IMR-90 (cell line): ENCODE measurements around the gene ZCCHC24. TPM values are rescaled to one million over a fixed set of nuclear protein-coding genes. Genes with fewer than 3 reads are reported as not detected.

Source experiments
- ATAC-seq: fragments of 200-7000 bp; cut with Tn5 transposase; 2 replicates; pipeline ENCODE4 v1.9.1; 2020; ENCODE audit warnings: low read depth, mild to moderate bottlenecking, moderate library complexity
- BruUV-seq: library from RNA; stranded (reverse); fragments of 400-500 nt; replicated peaks from 2 replicates; lab custom pipeline; 2021; lab: Mats Ljungman, UMichigan
- CTCF ChIA-PET: fragments of 300-600 bp; formaldehyde crosslinking; extraction: SDS; loops from one replicate; lab custom pipeline; 2021; ENCODE audit warnings: antibody characterized with exemption; lab: Yijun Ruan, JAX
- POLR2A ChIA-PET: fragments of 300-600 bp; sonication (Branson Sonifier 250); formaldehyde crosslinking; loops from one replicate; lab custom pipeline; 2022; ENCODE audit warnings: antibody characterized with exemption; ENCODE audit not compliant: unreplicated experiment; lab: Charles Lee
- DNase-seq: peaks from one replicate; pipeline ENCODE4 v3.0.0; 2013
- H2AFZ ChIP-seq: replicated peaks from 2 replicates; pipeline ENCODE3; 2013; ENCODE audit warnings: low read length, mild to moderate bottlenecking; ENCODE audit not compliant: poor library complexity
- H2AK5ac ChIP-seq: 2 replicates; pipeline ENCODE4 v1.6.1; 2013; ENCODE audit warnings: low read depth, low read length, inconsistent platforms
- H2AK9ac ChIP-seq: replicated peaks from 2 replicates; pipeline ENCODE3; 2013; ENCODE audit warnings: mild to moderate bottlenecking, low read depth, low read length, moderate library complexity; ENCODE audit not compliant: poor library complexity
- H2BK120ac ChIP-seq: 2 replicates; pipeline ENCODE4 v1.6.1; 2013; ENCODE audit warnings: low read depth, low read length, inconsistent platforms
- H2BK15ac ChIP-seq: 3 replicates; pipeline ENCODE4 v1.6.1; 2013; ENCODE audit warnings: low read depth, low read length, inconsistent platforms
- H2BK20ac ChIP-seq: 2 replicates; pipeline ENCODE4 v1.6.1; 2013; ENCODE audit warnings: low read depth, mild to moderate bottlenecking, inconsistent platforms, low read length, moderate library complexity
- H2BK5ac ChIP-seq: 2 replicates; pipeline ENCODE4 v1.6.1; 2013; ENCODE audit warnings: mild to moderate bottlenecking, low read depth, low read length, inconsistent platforms; ENCODE audit not compliant: poor library complexity, severe bottlenecking
- H3K14ac ChIP-seq: replicated peaks from 2 replicates; pipeline ENCODE4 v1.6.1; 2013; ENCODE audit warnings: low read depth, low read length, inconsistent platforms
- H3K18ac ChIP-seq: 2 replicates; pipeline ENCODE4 v1.6.1; 2013; ENCODE audit warnings: low read depth, low read length, control low read depth
- H3K23ac ChIP-seq: 2 replicates; pipeline ENCODE4 v1.6.1; 2013; ENCODE audit warnings: low read depth, low read length, inconsistent platforms
- H3K27ac ChIP-seq: 2 replicates; pipeline ENCODE4 v1.5.1; 2013; ENCODE audit warnings: mild to moderate bottlenecking, control low read depth, low read length; ENCODE audit not compliant: insufficient read depth
- H3K27me3 ChIP-seq: 2 replicates; pipeline ENCODE4 v1.6.1; 2013; ENCODE audit warnings: low read length; ENCODE audit not compliant: control insufficient read depth, insufficient read depth
- H3K36me3 ChIP-seq: 2 replicates; pipeline ENCODE4 v1.6.1; 2013; ENCODE audit warnings: low read length, mixed read lengths; ENCODE audit not compliant: control insufficient read depth, insufficient read depth
- H3K4ac ChIP-seq: 2 replicates; pipeline ENCODE4 v1.6.1; 2013; ENCODE audit warnings: low read depth, low read length, inconsistent platforms
- H3K4me1 ChIP-seq: 2 replicates; pipeline ENCODE4 v1.6.1; 2013; ENCODE audit warnings: low read length, mixed read lengths; ENCODE audit not compliant: control insufficient read depth, insufficient read depth
- H3K4me2 ChIP-seq: 2 replicates; pipeline ENCODE4 v1.6.1; 2013; ENCODE audit warnings: low read depth, mild to moderate bottlenecking, control low read depth, low read length, moderate library complexity
- H3K4me3 ChIP-seq: 2 replicates; pipeline ENCODE4 v1.5.1; 2013; ENCODE audit warnings: low read depth, mild to moderate bottlenecking, control low read depth, low read length, moderate library complexity; ENCODE audit not compliant: insufficient read depth
- H3K56ac ChIP-seq: 2 replicates; pipeline ENCODE4 v1.6.1; 2013; ENCODE audit warnings: low read length, inconsistent platforms; ENCODE audit not compliant: insufficient read depth; ENCODE audit errors: extremely low read depth
- H3K79me1 ChIP-seq, 2 experiments: 2 replicates each; pipeline ENCODE4 v1.6.1; 2013; ENCODE audit warnings: low read length in 2 of 2, inconsistent platforms in 1 of 2, low read depth in 1 of 2
- H3K9ac ChIP-seq: 2 replicates; pipeline ENCODE4 v1.6.1; 2013; ENCODE audit warnings: low read depth, low read length, control low read depth
- H3K9me1 ChIP-seq: 2 replicates; pipeline ENCODE4 v1.6.1; 2013; ENCODE audit warnings: low read length, inconsistent platforms; ENCODE audit not compliant: insufficient read depth
- H3K9me3 ChIP-seq: 2 replicates; pipeline ENCODE4 v1.6.1; 2013; ENCODE audit warnings: low read length; ENCODE audit not compliant: control insufficient read depth, insufficient read depth
- H4K20me1 ChIP-seq: 2 replicates; pipeline ENCODE4 v1.6.1; 2013; ENCODE audit warnings: low read length, inconsistent platforms; ENCODE audit not compliant: insufficient read depth
- H4K5ac ChIP-seq: 2 replicates; pipeline ENCODE4 v1.6.1; 2013; ENCODE audit warnings: mild to moderate bottlenecking, low read depth, low read length, control low read depth
- H4K8ac ChIP-seq, 2 experiments: 2 replicates each; pipeline ENCODE4 v1.6.1; 2013; ENCODE audit warnings: low read depth in 2 of 2, low read length in 2 of 2, control low read depth in 1 of 2, inconsistent platforms in 1 of 2
- H4K91ac ChIP-seq: 2 replicates; pipeline ENCODE4 v1.6.1; 2013; ENCODE audit warnings: low read depth, low read length, inconsistent platforms; ENCODE audit not compliant: insufficient read depth
- BHLHE40 ChIP-seq: fragments of 150-350 bp; IDR thresholded peaks from 2 replicates; pipeline ENCODE4 v1.6.1; 2016; ENCODE audit warnings: mild to moderate bottlenecking, low read depth, low read length
- CEBPB ChIP-seq: IDR thresholded peaks from 2 replicates; pipeline ENCODE4 v1.6.1; 2012; ENCODE audit warnings: low read depth, low read length, improper control_type of control experiment
- CHD1 ChIP-seq: IDR thresholded peaks from 2 replicates; pipeline ENCODE4 v1.6.1; 2012; ENCODE audit warnings: low read depth, low read length, improper control_type of control experiment
- MXI1 ChIP-seq: IDR thresholded peaks from 2 replicates; pipeline ENCODE4 v1.6.1; 2012; ENCODE audit warnings: low read depth, mild to moderate bottlenecking, low read length, moderate library complexity, borderline replicate concordance
- NFE2L2 ChIP-seq: fragments of 150-350 bp; IDR thresholded peaks from 2 replicates; pipeline ENCODE4 v1.6.1; 2016; ENCODE audit warnings: low read depth, mild to moderate bottlenecking, low read length
- RAD21 ChIP-seq: IDR thresholded peaks from 2 replicates; pipeline ENCODE4 v1.6.1; 2012; ENCODE audit warnings: low read length, improper control_type of control experiment
- WGBS, 2 experiments: methylation state at CpG; one replicate each; pipeline versions ENCODE4 v1.1.5 to v1.1.7; 2013; ENCODE audit warnings: missing lambda C conversion rate in 2 of 2; ENCODE audit not compliant: insufficient read length in 1 of 2; ENCODE audit errors: extremely low coverage in 2 of 2; 5-methylcytosine and 5-hydroxymethylcytosine counted together
- dilution Hi-C: fragments of 300-500 bp; cut with HindIII; formaldehyde crosslinking; loops from one replicate; pipeline ENCODE4 v1.14.3; 2018; ENCODE audit warnings: low sequenced_read_pairs; ENCODE audit not compliant: unreplicated experiment
- in situ Hi-C: fragments of 300-500 bp; cut with MboI; formaldehyde crosslinking; loops from 3 replicates; pipeline ENCODE4 v1.14.3; 2019; ENCODE audit warnings: low sequenced_read_pairs, inconsistent platforms, mixed read lengths
- intact Hi-C: fragments of 100-400 bp; cut with micrococcal nuclease; formaldehyde crosslinking; loops from 2 replicates; pipeline ENCODE4 v1.10.0; 2022
- polyA plus RNA-seq, 3 experiments: library from polyadenylated mRNA; depleted of rRNA; stranded (reverse); fragments of >200 nt; gene quantifications; 2 replicates each; pipeline ENCODE4 v1.2.3, GENCODE V29; 2012; ENCODE audit warnings: low replicate concordance in 1 of 3
- total RNA-seq: library from RNA; depleted of rRNA; stranded (reverse); fragments of >200 nt; gene quantifications from 2 replicates; pipeline ENCODE4 v1.2.3, GENCODE V29; 2012
- TF ChIP-seq, protein P1 (sequence below): conservative IDR thresholded peaks from 2 replicates; pipeline ENCODE4 v1.5.1; 2012; ENCODE audit warnings: mild to moderate bottlenecking, low read depth, low read length, improper control_type of control experiment

The ZCCHC24 gene
- total and polyA plus RNA-seq, 2 of the 4 experiments (the other 2 are of a cell fraction), result 15.1 to 25.9 TPM

DNA sequence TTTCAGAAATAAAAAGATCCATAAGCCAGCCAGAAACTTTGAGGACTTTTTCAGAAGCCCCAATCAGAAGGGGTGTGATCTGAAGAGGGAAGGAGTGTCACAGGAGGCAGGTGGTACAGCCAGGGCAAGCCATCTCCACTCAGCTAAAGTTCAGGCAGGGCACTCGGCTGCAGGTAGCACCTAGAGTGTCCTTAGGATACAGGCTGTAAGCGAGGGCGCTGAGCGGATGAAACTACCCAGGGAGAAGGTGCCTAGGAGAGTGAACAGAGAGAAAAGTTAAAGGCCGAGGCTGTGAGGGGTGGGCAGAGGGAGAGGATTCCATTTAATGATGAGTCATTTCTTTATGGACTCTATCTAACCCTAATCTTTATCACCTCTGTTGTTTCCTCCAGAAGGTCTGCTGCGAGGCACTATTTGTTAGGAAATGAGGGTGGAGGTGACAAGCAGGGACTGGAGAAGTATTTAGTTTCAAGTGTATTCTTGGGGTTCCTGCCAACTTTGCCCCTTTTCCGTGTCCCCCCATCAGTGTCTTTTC, 29.8 kb upstream of the ZCCHC24 start:
- Histone ChIP-seq H4K5ac (no peak overlapping the region), H2BK5ac (no peak overlapping the region), H3K27me3 (peaks cover 1% of the 10 kb centered on the region; the same call in 1 of the 2 replicates), H2AK9ac (peak overlapping the region; percentile 72), H3K14ac (no peak overlapping the region), H4K20me1 (no peaks in the 10 kb centered on the region), H3K56ac (no peak overlapping the region), H3K23ac (no peak overlapping the region), H3K4me3 (no peak overlapping the region), H3K9me3 (no peaks in the 10 kb centered on the region), H3K9ac (no peak overlapping the region), H3K36me3 (no peaks in the 10 kb centered on the region), H2AK5ac (no peak overlapping the region), H3K79me1 (no peaks in the 10 kb centered on the region), H3K27ac (no peak overlapping the region), H4K8ac (no peak overlapping the region), H3K4ac (no peak overlapping the region), H2AFZ (no peak overlapping the region), H2BK15ac (no peak overlapping the region), H4K91ac (no peak overlapping the region), H3K18ac (no peak overlapping the region), H3K9me1 (no peaks in the 10 kb centered on the region; the same call in 1 of the 2 replicates), H2BK20ac (no peak overlapping the region), H3K4me2 (no peak overlapping the region), H3K4me1 (no peaks in the 10 kb centered on the region), H2BK120ac (no peak overlapping the region)
- CTCF ChIA-PET, result interaction anchor here (1.1 to 2.6 kb wide), 2 partner anchors 7 to 13 kb away, joined by 5 to 11 read pairs; no protein-coding TSS in a partner anchor
- dilution Hi-C loops (no loop called here), intact Hi-C loops (no loop called here), in situ Hi-C loops (loop anchor here (25.0 kb wide), 1 partner anchor 88 kb away; no protein-coding TSS in a partner anchor)
- no TSS peak for BruUV-seq
- TF ChIP-seq MXI1, result no peak
- TF ChIP-seq RAD21, result no peak
- no peak for TF ChIP-seq CEBPB
- no peak for TF ChIP-seq CHD1
- TF ChIP-seq BHLHE40, result no peak
- TF ChIP-seq NFE2L2, result no peak
- TF ChIP-seq, protein P1, sequence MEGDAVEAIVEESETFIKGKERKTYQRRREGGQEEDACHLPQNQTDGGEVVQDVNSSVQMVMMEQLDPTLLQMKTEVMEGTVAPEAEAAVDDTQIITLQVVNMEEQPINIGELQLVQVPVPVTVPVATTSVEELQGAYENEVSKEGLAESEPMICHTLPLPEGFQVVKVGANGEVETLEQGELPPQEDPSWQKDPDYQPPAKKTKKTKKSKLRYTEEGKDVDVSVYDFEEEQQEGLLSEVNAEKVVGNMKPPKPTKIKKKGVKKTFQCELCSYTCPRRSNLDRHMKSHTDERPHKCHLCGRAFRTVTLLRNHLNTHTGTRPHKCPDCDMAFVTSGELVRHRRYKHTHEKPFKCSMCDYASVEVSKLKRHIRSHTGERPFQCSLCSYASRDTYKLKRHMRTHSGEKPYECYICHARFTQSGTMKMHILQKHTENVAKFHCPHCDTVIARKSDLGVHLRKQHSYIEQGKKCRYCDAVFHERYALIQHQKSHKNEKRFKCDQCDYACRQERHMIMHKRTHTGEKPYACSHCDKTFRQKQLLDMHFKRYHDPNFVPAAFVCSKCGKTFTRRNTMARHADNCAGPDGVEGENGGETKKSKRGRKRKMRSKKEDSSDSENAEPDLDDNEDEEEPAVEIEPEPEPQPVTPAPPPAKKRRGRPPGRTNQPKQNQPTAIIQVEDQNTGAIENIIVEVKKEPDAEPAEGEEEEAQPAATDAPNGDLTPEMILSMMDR, result no peak
- WGBS, 2 experiments, result no CpG with 5 or more reads among the region's 7 CpGs
- no peak for ATAC-seq
- POLR2A ChIA-PET, result no interaction called here
- DNase-seq, result no peak
